ENCODE measurements around the gene PRKCA.
"Not testable (repeated sequence)": the region's sequence is repeated elsewhere in the genome, so short reads cannot be mapped to it uniquely, and the experiment has no call there.

Gene PRKCA

DNA sequence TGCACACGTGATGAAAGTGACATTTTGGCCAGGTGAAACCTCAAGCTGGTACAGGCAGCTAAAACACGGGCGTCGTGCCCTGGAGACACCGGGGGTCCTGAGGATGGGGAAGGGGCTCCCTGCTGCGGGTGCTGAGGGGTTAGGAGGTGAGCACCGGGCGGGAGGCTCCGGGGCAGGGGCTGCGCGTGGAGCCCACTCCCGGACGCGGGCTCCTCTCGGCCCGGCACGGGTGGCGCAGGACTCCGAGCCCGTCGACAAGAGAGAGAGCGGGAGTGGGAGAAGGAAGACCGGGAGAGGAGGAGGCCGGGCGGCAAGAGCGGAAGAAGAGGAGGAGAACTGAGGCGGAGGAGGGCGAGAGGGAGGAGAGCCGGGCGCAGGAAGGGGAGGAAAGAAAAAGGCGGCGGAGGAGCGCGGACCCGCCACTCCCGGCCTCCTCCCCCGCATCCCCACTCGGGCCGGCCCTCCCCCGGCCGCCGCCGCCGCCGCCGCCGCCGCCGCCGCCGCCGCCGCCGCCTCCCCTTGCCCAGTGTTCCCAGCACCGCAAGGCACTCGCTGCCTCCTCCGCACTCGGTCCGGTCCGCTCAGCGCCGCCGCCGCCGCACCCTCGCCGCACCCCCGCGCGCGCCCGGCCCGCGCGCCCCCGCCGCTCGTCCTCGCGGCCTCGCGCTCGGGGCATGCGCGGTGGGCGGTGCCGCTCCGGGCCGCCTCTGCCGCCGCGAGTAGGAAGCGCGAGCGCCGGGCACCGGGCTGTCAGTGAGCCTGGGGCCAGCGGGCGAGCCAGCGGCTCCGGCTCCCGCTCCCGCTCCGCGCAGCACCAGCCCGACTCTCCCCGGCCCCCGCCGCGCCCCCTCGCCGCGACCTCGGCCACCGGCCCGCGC lies at the start of gene PRKCA:
PRKCA (plus strand) TSS at position 750 of the 878 bp plus-strand sequence.
- no peaks in the 10 kb centered on the region for H3K36me3 ChIP-seq (replicated peaks)
- DNase-seq = peak; percentile 41
- peak within 1 kb of the TSS; percentile 80 for H3K4me3 ChIP-seq (ENCODE audit: low read depth, low read length)
- peak within 1 kb of the TSS; percentile 34 for H3K27ac ChIP-seq
- no peaks in the 10 kb centered on the region for H3K27me3 ChIP-seq (replicated peaks)
- in situ Hi-C loops (cut with HindIII; ENCODE audit: low pct_ligation_motif_present, low sequenced_read_pairs) = no loop called here
- TF ChIP-seq, protein P1, sequence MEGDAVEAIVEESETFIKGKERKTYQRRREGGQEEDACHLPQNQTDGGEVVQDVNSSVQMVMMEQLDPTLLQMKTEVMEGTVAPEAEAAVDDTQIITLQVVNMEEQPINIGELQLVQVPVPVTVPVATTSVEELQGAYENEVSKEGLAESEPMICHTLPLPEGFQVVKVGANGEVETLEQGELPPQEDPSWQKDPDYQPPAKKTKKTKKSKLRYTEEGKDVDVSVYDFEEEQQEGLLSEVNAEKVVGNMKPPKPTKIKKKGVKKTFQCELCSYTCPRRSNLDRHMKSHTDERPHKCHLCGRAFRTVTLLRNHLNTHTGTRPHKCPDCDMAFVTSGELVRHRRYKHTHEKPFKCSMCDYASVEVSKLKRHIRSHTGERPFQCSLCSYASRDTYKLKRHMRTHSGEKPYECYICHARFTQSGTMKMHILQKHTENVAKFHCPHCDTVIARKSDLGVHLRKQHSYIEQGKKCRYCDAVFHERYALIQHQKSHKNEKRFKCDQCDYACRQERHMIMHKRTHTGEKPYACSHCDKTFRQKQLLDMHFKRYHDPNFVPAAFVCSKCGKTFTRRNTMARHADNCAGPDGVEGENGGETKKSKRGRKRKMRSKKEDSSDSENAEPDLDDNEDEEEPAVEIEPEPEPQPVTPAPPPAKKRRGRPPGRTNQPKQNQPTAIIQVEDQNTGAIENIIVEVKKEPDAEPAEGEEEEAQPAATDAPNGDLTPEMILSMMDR (IDR thresholded peaks at IDR 0.05; ENCODE audit: low read depth, low read length, missing control alignments) = no peak

DNA sequence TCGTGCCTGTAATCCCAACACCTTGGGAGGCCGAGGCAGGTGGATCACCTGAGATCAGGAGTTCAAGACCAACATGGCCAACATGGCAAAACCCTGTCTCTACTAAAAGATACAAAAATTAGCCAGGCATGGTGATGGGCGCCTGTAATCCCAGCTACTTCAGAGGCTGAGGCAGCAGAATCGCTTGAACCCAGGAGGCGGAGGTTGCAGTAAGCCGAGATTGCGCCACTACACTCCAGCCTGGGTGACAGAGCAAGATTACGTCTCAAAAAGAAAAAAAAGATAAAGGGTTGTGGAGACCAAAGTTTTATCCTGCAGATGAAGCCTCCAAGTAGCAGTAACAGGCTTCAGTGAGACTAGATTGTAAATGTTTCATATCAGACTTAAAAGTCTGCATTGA lies 49.0 kb upstream of the PRKCA start:
- in situ Hi-C loops (cut with HindIII; ENCODE audit: low pct_ligation_motif_present, low sequenced_read_pairs) = not testable (repeated sequence)

DNA sequence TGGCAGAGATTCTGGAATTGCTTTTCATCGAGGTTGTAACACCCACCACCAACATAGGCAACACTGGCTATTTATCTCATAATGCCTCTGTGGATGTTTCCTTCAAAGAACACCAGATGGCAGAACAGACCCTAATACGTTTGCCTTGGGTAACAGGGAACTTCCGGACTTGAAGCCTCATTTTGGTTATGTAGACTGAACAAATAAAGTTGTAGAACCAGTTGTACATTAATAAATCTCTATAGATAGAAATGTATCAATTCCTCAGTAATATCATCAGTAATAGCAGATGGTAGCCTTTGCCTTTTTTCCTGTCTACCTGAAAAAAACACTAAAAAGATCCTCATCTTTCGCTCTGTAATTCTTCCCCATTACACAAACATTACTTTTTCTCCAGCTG lies 47.3 kb upstream of the PRKCA start:
- no peak overlapping the region for H3K27ac ChIP-seq
- peak; percentile 63 for DNase-seq
- TF ChIP-seq, protein P1 (IDR thresholded peaks at IDR 0.05; ENCODE audit: low read depth, low read length, missing control alignments) = peak; percentile 76

More for the DNA sequence above, 49.0 kb upstream of the PRKCA start:
- H3K27me3 ChIP-seq (replicated peaks); H3K27ac ChIP-seq; DNase-seq; H3K36me3 ChIP-seq (replicated peaks); H3K4me3 ChIP-seq (ENCODE audit: low read depth, low read length): not testable (repeated sequence)

DNA sequence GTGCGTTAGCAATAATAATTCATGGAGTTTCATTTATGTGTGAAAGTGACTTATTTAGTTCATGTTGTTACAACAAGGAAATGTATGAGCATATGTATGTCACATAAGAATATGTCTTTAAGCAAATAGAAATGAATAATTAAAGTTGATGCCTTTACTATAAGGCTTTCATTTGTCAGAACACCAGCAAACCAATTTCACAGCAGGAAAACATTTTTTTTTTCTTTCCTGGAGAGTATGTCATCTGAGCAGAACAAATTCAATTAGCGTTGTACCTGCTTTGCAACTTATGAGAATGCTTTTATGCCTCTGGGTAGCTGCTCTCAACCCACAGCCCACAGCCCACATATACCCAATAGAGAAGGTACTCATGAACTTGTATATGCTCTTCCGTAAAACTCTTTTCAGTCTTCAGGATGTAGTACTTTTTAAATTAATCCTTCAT lies 46.9 kb upstream of the PRKCA start:
- Histone ChIP-seq H3K36me3 (replicated peaks) (no peaks in the 10 kb centered on the region), H3K27me3 (replicated peaks) (no peaks in the 10 kb centered on the region), H3K4me3 (ENCODE audit: low read depth, low read length) (no peak overlapping the region), H3K27ac (no peak overlapping the region)
- TF ChIP-seq, protein P1 (IDR thresholded peaks at IDR 0.05; ENCODE audit: low read depth, low read length, missing control alignments) = no peak
- no peak for DNase-seq
- in situ Hi-C loops (cut with HindIII; ENCODE audit: low pct_ligation_motif_present, low sequenced_read_pairs) = no loop called here

More for the DNA sequence above, 47.3 kb upstream of the PRKCA start:
- H3K27me3 ChIP-seq (replicated peaks) = no peaks in the 10 kb centered on the region
- in situ Hi-C loops (cut with HindIII; ENCODE audit: low pct_ligation_motif_present, low sequenced_read_pairs) = no loop called here
- H3K4me3 ChIP-seq (ENCODE audit: low read depth, low read length) = no peak overlapping the region
- H3K36me3 ChIP-seq (replicated peaks) = no peaks in the 10 kb centered on the region

DNA sequence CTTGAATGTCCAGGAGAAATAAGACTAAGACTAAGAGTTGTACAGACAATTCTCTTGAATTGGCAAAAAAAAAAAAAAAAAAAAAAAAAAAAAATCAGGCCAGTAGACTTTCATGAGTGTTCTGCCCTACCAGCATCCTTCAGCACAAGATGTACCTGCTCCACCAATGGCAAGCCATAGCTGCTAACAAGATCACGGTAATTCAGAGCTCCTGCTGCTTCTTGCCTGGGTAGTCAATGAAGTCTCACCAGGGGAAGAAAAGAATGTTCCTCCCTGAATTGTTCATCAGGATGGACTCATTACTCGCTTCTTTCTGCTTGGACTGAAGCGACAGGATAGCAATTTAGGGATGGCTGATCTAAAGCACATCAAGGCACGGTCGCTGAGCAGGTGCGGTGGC lies 42.1 kb upstream of the PRKCA start:
- H3K27me3 ChIP-seq (replicated peaks) = no peaks in the 10 kb centered on the region
- no peak for DNase-seq
- TF ChIP-seq, protein P1 (IDR thresholded peaks at IDR 0.05; ENCODE audit: low read depth, low read length, missing control alignments) = no peak

DNA sequence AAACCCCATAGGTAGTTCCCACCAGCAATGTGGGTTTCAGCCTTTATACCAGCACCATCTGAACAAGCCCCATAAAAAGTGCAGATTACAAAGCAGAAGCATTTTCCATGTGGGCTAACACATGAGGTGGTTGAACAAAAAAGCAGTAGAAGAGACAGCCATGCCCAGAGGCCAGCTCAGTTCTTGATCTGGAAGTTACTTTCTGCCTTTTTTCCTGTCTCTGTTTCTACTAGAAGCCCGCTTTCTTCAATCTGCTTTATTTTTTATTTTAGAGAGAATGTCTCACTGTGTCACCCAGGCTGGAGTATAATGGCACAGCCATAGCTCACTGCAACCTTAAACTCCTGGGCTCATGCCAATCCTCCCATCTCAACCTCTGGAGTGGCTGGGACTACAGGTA lies 41.7 kb upstream of the PRKCA start:
- H3K36me3 ChIP-seq (replicated peaks) = no peaks in the 10 kb centered on the region
- DNase-seq = no peak
- H3K4me3 ChIP-seq (ENCODE audit: low read depth, low read length) = no peak overlapping the region
- TF ChIP-seq, protein P1 (IDR thresholded peaks at IDR 0.05; ENCODE audit: low read depth, low read length, missing control alignments) = no peak
- H3K27me3 ChIP-seq (replicated peaks) = no peaks in the 10 kb centered on the region
- in situ Hi-C loops (cut with HindIII; ENCODE audit: low pct_ligation_motif_present, low sequenced_read_pairs) = no loop called here
- no peak overlapping the region for H3K27ac ChIP-seq

More for the DNA sequence above, 42.1 kb upstream of the PRKCA start:
- no peak overlapping the region for H3K27ac ChIP-seq
- no peaks in the 10 kb centered on the region for H3K36me3 ChIP-seq (replicated peaks)
- H3K4me3 ChIP-seq (ENCODE audit: low read depth, low read length) = no peak overlapping the region
- in situ Hi-C loops (cut with HindIII; ENCODE audit: low pct_ligation_motif_present, low sequenced_read_pairs) = no loop called here

All from brain microvascular endothelial cell (primary cell).